Anterior cingulate cortex (tissue), 58 donors: ENCODE data around the gene CPA2.
"Not testable (repeated sequence)": the region's sequence is repeated elsewhere in the genome, so short reads cannot be mapped to it uniquely, and the experiment has no call there.

ENCODE experiments used
- DNase-seq, 58 donors: peaks; one replicate each; lab custom pipeline; 2025; lab: John Stamatoyannopoulos, UW

CPA2 gene

GRCh38 chr7:130266258-130266960 lies at the start of gene CPA2:
Gene CPA2 (plus strand): TSS chr7:130266863. CDS start chr7:130266882, 19 bp downstream.
- no peak for DNase-seq

- no peak for DNase-seq
Observed at GRCh38 chr7:130218806-130219620, 47.6 kb upstream of the CPA2 start.

- no peak for DNase-seq
Observed at GRCh38 chr7:130219871-130220270, 46.8 kb upstream of the CPA2 start.

GRCh38 chr7:130221746-130222145 lies 44.9 kb upstream of the CPA2 start:
- no peak for DNase-seq

- DNase-seq: no peak
Observed at GRCh38 chr7:130223646-130224045, 43.0 kb upstream of the CPA2 start.

- no peak for DNase-seq
Observed at GRCh38 chr7:130224210-130224609, 42.5 kb upstream of the CPA2 start.

GRCh38 chr7:130224923-130225322 lies 41.7 kb upstream of the CPA2 start:
- DNase-seq: not testable (repeated sequence)

- DNase-seq: no peak
Observed at GRCh38 chr7:130226333-130226732, 40.3 kb upstream of the CPA2 start.

- peak in 5 of 58 donors; percentile 3 to 70 (median 6) for DNase-seq
Observed at GRCh38 chr7:130227883-130228575, 38.6 kb upstream of the CPA2 start.

GRCh38 chr7:130228840-130229502 lies 37.7 kb upstream of the CPA2 start:
- DNase-seq: no peak

- not testable (repeated sequence) for DNase-seq
Observed at GRCh38 chr7:130229981-130230380, 36.7 kb upstream of the CPA2 start.

- peak in 8 of 58 donors; percentile 3 to 27 (median 6) for DNase-seq
Observed at GRCh38 chr7:130231792-130232191, 34.9 kb upstream of the CPA2 start.

GRCh38 chr7:130232209-130232608 lies 34.5 kb upstream of the CPA2 start:
- DNase-seq: no peak

- DNase-seq: no peak
Observed at GRCh38 chr7:130234078-130234477, 32.6 kb upstream of the CPA2 start.

- not testable (repeated sequence) for DNase-seq
Observed at GRCh38 chr7:130236361-130236760, 30.3 kb upstream of the CPA2 start.

- DNase-seq: no peak
Observed at GRCh38 chr7:130240240-130240639, 26.4 kb upstream of the CPA2 start.

GRCh38 chr7:130242198-130243014 lies 24.3 kb upstream of the CPA2 start:
- peak in 27 of 58 donors; percentile 1 to 54 (median 20) for DNase-seq

- DNase-seq: not testable (repeated sequence)
Observed at GRCh38 chr7:130243486-130243885, 23.2 kb upstream of the CPA2 start.

- DNase-seq: not testable (repeated sequence)
Observed at GRCh38 chr7:130246491-130246890, 20.2 kb upstream of the CPA2 start.

GRCh38 chr7:130248842-130249241 lies 17.8 kb upstream of the CPA2 start:
- DNase-seq: not testable (repeated sequence)
